SH-SY5Y (cell line): ENCODE data around the gene GMPS.

Experiments used
- GATA2 ChIP-seq: IDR thresholded peaks from 2 replicates; pipeline ENCODE4 v1.6.1; 2011; ENCODE audit warnings: mild to moderate bottlenecking, low read depth, low read length
- GATA3 ChIP-seq: IDR thresholded peaks from 2 replicates; pipeline ENCODE4 v1.6.1; 2011; ENCODE audit warnings: low read depth, mild to moderate bottlenecking, low read length, moderate library complexity

- no peak for TF ChIP-seq GATA3
- no peak for TF ChIP-seq GATA2
Measured at GRCh38 chr3:155970398-155970797, 99.9 kb downstream of the GMPS start.
